ENCODE measurements around the gene MLYCD.

- TF ChIP-seq POLR2A (IDR thresholded peaks at IDR 0.05): no peak
- no peak for TF ChIP-seq CTCF (IDR thresholded peaks at IDR 0.05)
Observed at GRCh38 chr16:83937267-83937666, 38.4 kb downstream of the MLYCD start.

Measured in body of pancreas (tissue), 4 donors.